Spleen (tissue), 7 donors: ENCODE data around the gene SIRPA.

Experiments
- CTCF ChIP-seq, 11 experiments: fragments of 200-600 bp in 7 of 11; fragments of 450-650 bp in 4 of 11; sonication (generic) in 4 of 11; IDR thresholded peaks in 8 of 11; conservative IDR thresholded peaks in 3 of 11; 1 replicate in 7 of 11; 2 replicates in 4 of 11; pipeline versions ENCODE4 v1.4.0 to v1.8.0; 2016 to 2021; ENCODE audit warnings: antibody characterized with exemption in 11 of 11, inconsistent platforms in 4 of 11, mild to moderate bottlenecking in 1 of 11
- POLR2A ChIP-seq, 3 donors: fragments of 450-650 bp; IDR thresholded peaks; one replicate each; pipeline ENCODE4 v1.5.1; 2017; ENCODE audit warnings: antibody characterized with exemption in 3 of 3, mild to moderate bottlenecking in 1 of 3
- donor health status: DM: no; HTN: no; CAD: no; lungs with moderate emphysema.
- donor health status: DM: no; HTN: no; CAD: no.
- donor health status: DM: no; HTN: no; CAD: no.

- TF ChIP-seq CTCF (IDR thresholded peaks at IDR 0.05 in 8 of 11, conservative IDR thresholded peaks at IDR 0.05 in 3 of 11) = no peak
- no peak for TF ChIP-seq POLR2A (IDR thresholded peaks at IDR 0.05)
Observed at GRCh38 chr20:1958426-1958825, 63.2 kb downstream of the SIRPA start.
